Osteocyte (in vitro differentiated cells): ENCODE results near the gene VWF. TPM values are rescaled to one million over a fixed set of nuclear protein-coding genes. Genes with fewer than 3 reads are reported as not detected.
A peak's percentile ranks its signal among the peaks of the same experiment; 100 is the strongest.

Experiments used
- DNase-seq: peaks from one replicate; pipeline ENCODE4 v3.0.0; 2021; ENCODE audit warnings: mixed read lengths; ENCODE audit not compliant: unreplicated experiment; ENCODE audit errors: extremely low spot score
- H3K27ac Mint-ChIP-seq: one replicate; pipeline ENCODE4 v1.8.0; 2021; ENCODE audit warnings: mild to moderate bottlenecking, mixed read lengths; ENCODE audit not compliant: unreplicated experiment
- H3K27me3 Mint-ChIP-seq: one replicate; pipeline ENCODE4 v1.8.0; 2021; ENCODE audit warnings: mixed read lengths; ENCODE audit not compliant: unreplicated experiment
- H3K36me3 Mint-ChIP-seq: one replicate; pipeline ENCODE4 v1.8.0; 2021; ENCODE audit warnings: mixed read lengths; ENCODE audit not compliant: unreplicated experiment
- H3K4me1 Mint-ChIP-seq: one replicate; pipeline ENCODE4 v1.8.0; 2021; ENCODE audit warnings: mixed read lengths; ENCODE audit not compliant: unreplicated experiment
- H3K4me3 Mint-ChIP-seq: one replicate; pipeline ENCODE4 v1.8.0; 2021; ENCODE audit warnings: mild to moderate bottlenecking, moderate library complexity, mixed read lengths; ENCODE audit not compliant: unreplicated experiment
- H3K9me3 Mint-ChIP-seq: one replicate; pipeline ENCODE4 v1.8.0; 2021; ENCODE audit warnings: mixed read lengths; ENCODE audit not compliant: unreplicated experiment
- CTCF ChIP-seq: fragments of 200-600 bp; sonication (generic); IDR thresholded peaks from 2 replicates; pipeline ENCODE4 v1.5.0; 2021; ENCODE audit warnings: antibody characterized with exemption, mild to moderate bottlenecking, moderate library complexity
- total RNA-seq: library from RNA; stranded (reverse); gene quantifications from 2 replicates; pipeline ENCODE4 v1.2.1, GENCODE V29; 2021

The VWF gene
- total RNA-seq, 1 donor from 2014 or later, result 0.13 TPM

- no peak overlapping the region for H3K4me3 Mint-ChIP-seq
- H3K27ac Mint-ChIP-seq, result peak overlapping the region; percentile 96
- no peak for DNase-seq
- H3K9me3 Mint-ChIP-seq, result no peaks in the 10 kb centered on the region
- no peaks in the 10 kb centered on the region for H3K36me3 Mint-ChIP-seq
- peaks cover 26% of the 10 kb centered on the region for H3K4me1 Mint-ChIP-seq
- no peak for TF ChIP-seq CTCF
- H3K27me3 Mint-ChIP-seq, result no peaks in the 10 kb centered on the region
These were observed 43.1 kb upstream of the VWF start for GRCh38 chr12:6167327-6168280.

GRCh38 chr12:6166808-6167207 lies 42.3 kb upstream of the VWF start:
- no peaks in the 10 kb centered on the region for H3K36me3 Mint-ChIP-seq
- no peak for TF ChIP-seq CTCF
- DNase-seq, result no peak
- no peaks in the 10 kb centered on the region for H3K27me3 Mint-ChIP-seq
- H3K4me1 Mint-ChIP-seq, result peaks cover 26% of the 10 kb centered on the region
- no peak overlapping the region for H3K4me3 Mint-ChIP-seq
- peak overlapping the region; percentile 96 for H3K27ac Mint-ChIP-seq
- H3K9me3 Mint-ChIP-seq, result no peaks in the 10 kb centered on the region

GRCh38 chr12:6165395-6165794 lies 40.9 kb upstream of the VWF start:
- no peak overlapping the region for H3K4me3 Mint-ChIP-seq
- DNase-seq, result no peak
- H3K36me3 Mint-ChIP-seq, result no peaks in the 10 kb centered on the region
- no peaks in the 10 kb centered on the region for H3K27me3 Mint-ChIP-seq
- no peak for TF ChIP-seq CTCF
- H3K9me3 Mint-ChIP-seq, result no peaks in the 10 kb centered on the region
- H3K4me1 Mint-ChIP-seq, result peaks cover 40% of the 10 kb centered on the region
- H3K27ac Mint-ChIP-seq, result no peak overlapping the region

GRCh38 chr12:6163416-6164060 lies 39.1 kb upstream of the VWF start:
- no peaks in the 10 kb centered on the region for H3K9me3 Mint-ChIP-seq
- no peak for TF ChIP-seq CTCF
- H3K36me3 Mint-ChIP-seq, result no peaks in the 10 kb centered on the region
- H3K4me1 Mint-ChIP-seq, result peaks cover 41% of the 10 kb centered on the region
- H3K4me3 Mint-ChIP-seq, result no peak overlapping the region
- DNase-seq, result no peak
- H3K27me3 Mint-ChIP-seq, result no peaks in the 10 kb centered on the region
- H3K27ac Mint-ChIP-seq, result no peak overlapping the region
